ENCODE measurements around the gene CAMTA1.

The CAMTA1 gene

DNA sequence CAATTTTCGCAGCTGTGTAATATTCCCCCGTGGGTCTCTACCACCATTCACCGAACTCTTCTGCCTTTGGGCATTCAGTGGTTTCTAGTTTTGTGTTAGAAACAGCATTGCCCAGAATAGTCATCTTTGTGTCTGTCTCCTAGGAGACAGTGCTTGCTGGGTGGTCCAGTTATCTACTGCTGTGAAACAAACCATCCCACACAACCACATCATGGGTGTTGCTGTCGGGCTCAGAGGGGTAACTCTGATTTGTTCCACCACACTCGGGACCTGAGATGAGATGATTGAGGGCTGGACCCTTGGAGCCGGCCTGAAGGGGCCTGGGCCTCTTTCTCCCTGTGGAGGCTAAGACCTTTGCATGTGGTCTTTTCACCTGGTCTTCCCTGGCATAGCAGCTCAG, 558.6 kb downstream of the CAMTA1 start:
- no peak overlapping the region for H3K4me3 ChIP-seq (ENCODE audit: low read depth, low read length)
- TF ChIP-seq, protein P1, sequence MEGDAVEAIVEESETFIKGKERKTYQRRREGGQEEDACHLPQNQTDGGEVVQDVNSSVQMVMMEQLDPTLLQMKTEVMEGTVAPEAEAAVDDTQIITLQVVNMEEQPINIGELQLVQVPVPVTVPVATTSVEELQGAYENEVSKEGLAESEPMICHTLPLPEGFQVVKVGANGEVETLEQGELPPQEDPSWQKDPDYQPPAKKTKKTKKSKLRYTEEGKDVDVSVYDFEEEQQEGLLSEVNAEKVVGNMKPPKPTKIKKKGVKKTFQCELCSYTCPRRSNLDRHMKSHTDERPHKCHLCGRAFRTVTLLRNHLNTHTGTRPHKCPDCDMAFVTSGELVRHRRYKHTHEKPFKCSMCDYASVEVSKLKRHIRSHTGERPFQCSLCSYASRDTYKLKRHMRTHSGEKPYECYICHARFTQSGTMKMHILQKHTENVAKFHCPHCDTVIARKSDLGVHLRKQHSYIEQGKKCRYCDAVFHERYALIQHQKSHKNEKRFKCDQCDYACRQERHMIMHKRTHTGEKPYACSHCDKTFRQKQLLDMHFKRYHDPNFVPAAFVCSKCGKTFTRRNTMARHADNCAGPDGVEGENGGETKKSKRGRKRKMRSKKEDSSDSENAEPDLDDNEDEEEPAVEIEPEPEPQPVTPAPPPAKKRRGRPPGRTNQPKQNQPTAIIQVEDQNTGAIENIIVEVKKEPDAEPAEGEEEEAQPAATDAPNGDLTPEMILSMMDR (IDR thresholded peaks at IDR 0.05; ENCODE audit: low read depth, low read length) = no peak

DNA sequence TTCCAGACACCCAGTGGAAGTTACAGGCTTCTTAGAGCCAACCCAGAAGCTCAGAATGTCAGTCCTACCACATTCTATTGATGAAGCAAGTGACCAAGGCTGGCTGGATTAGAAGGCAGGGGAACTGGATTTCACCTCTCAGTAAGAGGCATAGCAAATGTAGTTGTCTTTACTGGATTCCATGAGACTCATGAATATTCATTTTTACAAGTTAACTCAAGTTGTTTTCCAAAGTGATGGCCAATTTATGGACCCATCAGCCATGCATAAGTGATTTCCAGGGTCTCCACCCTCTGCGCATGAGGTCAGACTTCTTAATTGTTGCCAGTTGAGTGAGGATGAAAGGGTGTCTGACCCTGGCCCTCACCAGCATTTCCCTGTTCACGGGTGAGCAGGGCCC, 559.0 kb downstream of the CAMTA1 start:
- TF ChIP-seq, protein P1 (IDR thresholded peaks at IDR 0.05; ENCODE audit: low read depth, low read length) = no peak
- no peak overlapping the region for H3K4me3 ChIP-seq (ENCODE audit: low read depth, low read length)

DNA sequence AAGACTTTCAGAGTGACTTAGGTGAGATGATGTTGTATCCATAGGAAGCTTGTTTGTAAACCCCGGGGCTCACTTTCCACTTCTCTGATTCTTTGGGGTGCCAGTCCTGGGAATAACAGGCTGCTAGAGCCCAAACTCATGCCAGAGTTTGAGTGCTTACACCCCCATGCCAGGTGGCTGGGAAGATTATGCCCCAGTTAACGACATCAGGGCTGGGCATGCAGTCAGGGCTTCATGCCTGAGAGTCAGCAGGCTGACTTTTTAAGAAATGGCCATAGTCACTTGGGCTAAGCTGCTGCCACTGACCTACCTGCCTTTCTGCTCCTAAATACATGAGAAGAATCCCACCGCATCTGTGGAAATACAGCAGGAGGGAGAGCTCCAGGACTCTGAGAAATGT, 560.3 kb downstream of the CAMTA1 start:
- H3K4me3 ChIP-seq (ENCODE audit: low read depth, low read length) = no peak overlapping the region
- TF ChIP-seq, protein P1 (IDR thresholded peaks at IDR 0.05; ENCODE audit: low read depth, low read length) = no peak

DNA sequence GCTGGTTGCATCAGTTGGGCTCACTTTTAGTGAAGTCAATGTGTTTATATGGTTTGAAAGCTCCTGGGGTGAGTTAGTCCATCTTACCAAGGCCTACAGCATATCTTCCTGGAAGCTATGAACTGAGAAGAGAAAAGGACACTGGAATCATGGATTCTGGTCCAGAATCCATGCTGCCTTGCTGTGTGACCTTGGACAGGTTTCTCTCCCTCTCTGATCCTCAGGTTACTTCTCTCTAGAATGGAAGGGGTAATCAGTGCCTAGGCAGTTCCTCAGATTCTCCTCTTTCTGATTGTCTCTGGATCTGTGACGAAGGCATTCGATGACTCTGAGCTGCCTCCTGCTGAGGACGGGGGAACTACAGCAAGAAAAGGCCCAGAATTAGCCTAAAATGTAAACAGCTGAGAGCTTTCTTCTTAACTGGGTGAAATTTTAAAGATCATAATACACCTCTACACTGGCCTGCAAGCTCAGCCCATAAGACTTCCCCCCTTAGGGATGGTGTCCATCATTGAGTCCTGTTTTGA, 560.9 kb downstream of the CAMTA1 start:
- no peak overlapping the region for H3K4me3 ChIP-seq (ENCODE audit: low read depth, low read length)
- TF ChIP-seq, protein P1 (IDR thresholded peaks at IDR 0.05; ENCODE audit: low read depth, low read length) = 0 out of 2 replicates have a peak, but pooled peaks have one; percentile 8

DNA sequence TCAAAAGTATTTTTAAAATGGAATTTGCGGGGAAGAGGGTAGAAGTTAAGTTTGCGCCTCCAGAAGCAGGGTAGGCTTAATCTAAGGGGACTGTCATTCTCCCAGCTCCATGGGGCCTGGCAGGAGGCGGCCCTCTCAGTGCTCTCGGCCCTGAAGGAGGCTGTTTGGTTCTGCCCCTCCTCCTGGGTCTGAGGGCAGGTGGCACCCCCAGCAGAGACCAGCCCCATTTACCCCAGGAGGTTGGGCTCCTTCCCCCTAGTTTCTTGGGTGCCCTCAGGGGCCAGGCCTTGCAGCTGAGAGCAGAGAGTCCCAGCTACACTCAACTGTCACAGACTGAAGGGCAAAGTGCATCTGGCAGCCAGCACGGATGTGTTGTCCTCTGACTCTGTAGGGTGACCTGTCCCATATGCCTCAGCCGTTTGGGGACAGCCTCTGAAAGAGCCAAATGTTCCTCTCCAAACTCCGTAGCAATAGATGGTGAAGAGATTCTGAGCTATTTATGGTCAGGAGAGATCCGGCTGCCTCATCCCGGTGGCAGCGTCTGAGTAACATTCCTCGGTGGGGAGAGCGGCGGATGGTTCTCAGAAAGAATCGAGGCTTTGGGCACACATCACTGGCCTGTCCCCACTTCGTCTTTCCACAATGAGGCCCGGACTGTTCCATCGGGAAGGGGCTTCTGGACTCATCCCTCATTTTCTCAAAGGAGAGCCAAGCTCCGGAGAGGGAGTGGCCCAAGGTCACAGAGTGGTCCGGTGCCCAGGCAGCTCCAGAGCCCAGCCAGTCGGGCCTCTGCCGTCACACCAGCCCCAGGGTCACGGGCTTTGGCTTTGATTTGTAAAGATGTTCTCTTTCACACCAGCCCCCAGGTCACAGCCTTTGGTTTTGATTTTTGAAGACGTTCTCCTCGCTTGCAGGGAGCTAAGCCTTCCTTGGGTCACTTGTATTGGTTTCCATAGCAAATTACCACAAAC, 561.6 kb downstream of the CAMTA1 start:
- TF ChIP-seq, protein P1 (IDR thresholded peaks at IDR 0.05; ENCODE audit: low read depth, low read length) = no peak

DNA sequence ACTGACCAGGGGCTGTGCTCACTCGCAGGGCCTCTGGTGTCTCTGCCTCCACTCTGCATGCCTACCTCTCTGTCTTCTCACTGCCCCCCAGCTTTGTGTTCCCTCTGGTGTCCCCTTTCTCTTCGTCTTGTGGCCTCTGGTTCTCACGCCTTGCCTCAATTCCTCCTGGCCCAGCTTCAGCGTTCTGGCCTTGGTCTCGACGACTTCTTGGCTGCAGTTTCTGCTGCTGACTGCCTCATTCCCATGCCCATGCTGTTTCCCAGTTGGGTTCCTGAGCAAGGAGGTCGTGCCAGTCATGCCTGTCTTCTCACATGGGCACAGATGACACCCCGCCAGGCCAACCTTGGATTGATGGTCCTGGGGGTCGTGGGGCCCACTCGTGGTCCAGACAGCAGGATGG, 562.8 kb downstream of the CAMTA1 start:
- TF ChIP-seq, protein P1 (IDR thresholded peaks at IDR 0.05; ENCODE audit: low read depth, low read length) = no peak

More for the DNA sequence above, 561.6 kb downstream of the CAMTA1 start:
- H3K4me3 ChIP-seq (ENCODE audit: low read depth, low read length) = no peak overlapping the region

DNA sequence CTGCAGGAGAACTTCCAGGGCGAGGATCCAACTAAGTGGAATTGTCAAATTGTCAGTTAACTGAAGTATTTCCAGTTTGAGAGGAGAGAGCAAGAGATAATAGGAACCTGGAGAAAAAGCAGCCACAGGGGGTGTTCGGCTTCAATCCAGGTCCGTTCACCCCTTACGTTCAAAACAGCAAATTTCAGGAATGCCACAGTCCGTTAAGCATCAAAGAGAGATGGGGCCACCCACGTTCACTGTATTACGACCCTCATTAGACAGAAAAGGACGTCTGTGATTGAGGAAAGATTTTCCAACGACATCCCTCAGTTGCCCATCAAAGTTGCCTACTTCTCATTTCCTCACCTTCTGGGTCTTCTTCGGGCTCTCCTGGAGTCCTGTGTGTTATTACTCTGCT, 563.3 kb downstream of the CAMTA1 start:
- TF ChIP-seq, protein P1 (IDR thresholded peaks at IDR 0.05; ENCODE audit: low read depth, low read length) = no peak

More for the DNA sequence above, 562.8 kb downstream of the CAMTA1 start:
- H3K4me3 ChIP-seq (ENCODE audit: low read depth, low read length) = no peak overlapping the region

More for the DNA sequence above, 563.3 kb downstream of the CAMTA1 start:
- H3K4me3 ChIP-seq (ENCODE audit: low read depth, low read length) = no peak overlapping the region

Measured in WI38 (cell line).